Thyroid gland (tissue), 4 donors: ENCODE measurements around the gene EVI5L.

Experiments used
- POLR2A ChIP-seq, 2 donors: fragments of 450-650 bp; IDR thresholded peaks; one replicate each; pipeline ENCODE4 v1.6.1; 2017; ENCODE audit warnings: antibody characterized with exemption in 2 of 2, mild to moderate bottlenecking in 2 of 2, moderate library complexity in 1 of 2
- TF ChIP-seq, protein P1 (sequence below), 6 experiments: fragments of 200-600 bp in 3 of 6; fragments of 450-650 bp in 3 of 6; sonication (generic) in 3 of 6; IDR thresholded peaks; one replicate each; pipeline ENCODE4 v1.5.1; 2016 to 2019; ENCODE audit warnings: antibody characterized with exemption in 6 of 6, mild to moderate bottlenecking in 2 of 6, inconsistent platforms in 1 of 6, moderate library complexity in 1 of 6

DNA sequence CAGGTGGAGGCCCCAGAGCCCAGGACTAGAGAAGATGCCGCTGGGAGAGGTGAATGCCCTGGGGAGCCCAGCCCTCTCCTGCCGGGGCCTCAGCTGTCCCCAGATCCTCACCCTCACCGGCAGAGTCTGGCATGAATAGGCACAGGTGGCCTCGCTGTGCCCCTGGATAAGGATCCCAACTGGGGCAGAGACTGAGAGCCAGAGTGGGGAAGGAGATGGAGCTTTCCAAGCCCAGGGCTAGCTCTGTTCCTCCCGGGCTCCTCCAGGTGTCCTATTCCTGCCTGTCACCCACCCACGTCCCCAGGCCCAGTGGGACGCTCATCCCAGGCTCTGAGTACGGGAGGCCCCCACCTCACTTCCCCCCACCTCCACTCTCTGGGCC lies 27.7 kb downstream of the EVI5L start:
- TF ChIP-seq, protein P1, sequence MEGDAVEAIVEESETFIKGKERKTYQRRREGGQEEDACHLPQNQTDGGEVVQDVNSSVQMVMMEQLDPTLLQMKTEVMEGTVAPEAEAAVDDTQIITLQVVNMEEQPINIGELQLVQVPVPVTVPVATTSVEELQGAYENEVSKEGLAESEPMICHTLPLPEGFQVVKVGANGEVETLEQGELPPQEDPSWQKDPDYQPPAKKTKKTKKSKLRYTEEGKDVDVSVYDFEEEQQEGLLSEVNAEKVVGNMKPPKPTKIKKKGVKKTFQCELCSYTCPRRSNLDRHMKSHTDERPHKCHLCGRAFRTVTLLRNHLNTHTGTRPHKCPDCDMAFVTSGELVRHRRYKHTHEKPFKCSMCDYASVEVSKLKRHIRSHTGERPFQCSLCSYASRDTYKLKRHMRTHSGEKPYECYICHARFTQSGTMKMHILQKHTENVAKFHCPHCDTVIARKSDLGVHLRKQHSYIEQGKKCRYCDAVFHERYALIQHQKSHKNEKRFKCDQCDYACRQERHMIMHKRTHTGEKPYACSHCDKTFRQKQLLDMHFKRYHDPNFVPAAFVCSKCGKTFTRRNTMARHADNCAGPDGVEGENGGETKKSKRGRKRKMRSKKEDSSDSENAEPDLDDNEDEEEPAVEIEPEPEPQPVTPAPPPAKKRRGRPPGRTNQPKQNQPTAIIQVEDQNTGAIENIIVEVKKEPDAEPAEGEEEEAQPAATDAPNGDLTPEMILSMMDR (IDR thresholded peaks at IDR 0.05) = no peak
- no peak for TF ChIP-seq POLR2A (IDR thresholded peaks at IDR 0.05)
